ENCODE measurements around the gene PBRM1.

DNA sequence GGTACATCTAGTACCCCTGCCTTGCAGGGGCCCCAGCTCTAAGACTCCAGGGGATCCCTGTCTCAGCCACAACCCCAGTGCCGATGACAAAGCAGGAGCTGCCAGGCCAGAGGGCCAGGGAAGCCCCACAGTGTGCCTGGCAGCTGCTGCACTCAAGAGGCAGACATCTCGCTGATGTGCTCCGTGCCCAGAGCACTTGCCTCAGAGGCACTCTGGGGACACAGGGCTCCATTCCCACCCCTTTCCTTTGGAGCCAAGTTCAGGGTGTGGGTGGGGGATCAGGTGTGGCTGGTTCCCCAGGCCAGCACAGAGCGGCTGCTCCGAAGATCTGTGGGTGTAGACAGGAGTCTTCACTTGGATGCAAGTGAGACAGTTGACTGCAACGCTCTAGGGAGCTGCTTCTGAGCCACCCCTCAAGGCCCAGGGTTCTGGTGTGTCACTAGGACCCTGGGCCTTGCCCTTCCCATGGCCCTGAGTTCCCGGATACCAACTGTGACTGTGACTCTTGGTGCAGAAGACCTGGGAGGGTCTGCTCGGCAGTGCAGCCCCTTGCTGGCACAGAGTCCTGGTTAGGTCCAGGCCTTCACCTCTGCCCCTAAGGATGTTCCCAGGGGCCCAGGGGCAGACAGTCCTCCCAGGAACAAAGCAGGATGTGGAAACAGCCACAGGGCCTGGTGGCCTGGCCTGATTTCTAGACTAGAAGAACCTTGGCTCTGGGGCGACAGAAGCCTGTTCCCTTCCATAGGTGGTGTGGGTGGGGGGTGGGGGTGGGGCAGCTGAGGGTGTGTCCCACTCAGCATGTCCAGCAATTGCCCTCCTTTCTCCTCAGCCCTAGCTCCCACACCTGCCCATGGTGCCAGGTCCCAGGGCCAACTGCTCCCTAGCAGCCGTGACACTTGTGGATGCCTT is 154.5 kb downstream of the PBRM1 start:
- TF ChIP-seq, protein P1, sequence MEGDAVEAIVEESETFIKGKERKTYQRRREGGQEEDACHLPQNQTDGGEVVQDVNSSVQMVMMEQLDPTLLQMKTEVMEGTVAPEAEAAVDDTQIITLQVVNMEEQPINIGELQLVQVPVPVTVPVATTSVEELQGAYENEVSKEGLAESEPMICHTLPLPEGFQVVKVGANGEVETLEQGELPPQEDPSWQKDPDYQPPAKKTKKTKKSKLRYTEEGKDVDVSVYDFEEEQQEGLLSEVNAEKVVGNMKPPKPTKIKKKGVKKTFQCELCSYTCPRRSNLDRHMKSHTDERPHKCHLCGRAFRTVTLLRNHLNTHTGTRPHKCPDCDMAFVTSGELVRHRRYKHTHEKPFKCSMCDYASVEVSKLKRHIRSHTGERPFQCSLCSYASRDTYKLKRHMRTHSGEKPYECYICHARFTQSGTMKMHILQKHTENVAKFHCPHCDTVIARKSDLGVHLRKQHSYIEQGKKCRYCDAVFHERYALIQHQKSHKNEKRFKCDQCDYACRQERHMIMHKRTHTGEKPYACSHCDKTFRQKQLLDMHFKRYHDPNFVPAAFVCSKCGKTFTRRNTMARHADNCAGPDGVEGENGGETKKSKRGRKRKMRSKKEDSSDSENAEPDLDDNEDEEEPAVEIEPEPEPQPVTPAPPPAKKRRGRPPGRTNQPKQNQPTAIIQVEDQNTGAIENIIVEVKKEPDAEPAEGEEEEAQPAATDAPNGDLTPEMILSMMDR (IDR thresholded peaks at IDR 0.05): no peak
- TF ChIP-seq POLR2AphosphoS5 (IDR thresholded peaks at IDR 0.05): no peak

Measured in stomach (tissue), 4 donors.